Measurements from ENCODE around the gene GPC5.
A peak's percentile ranks its signal among the peaks of the same experiment; 100 is the strongest.

Gene GPC5

DNA sequence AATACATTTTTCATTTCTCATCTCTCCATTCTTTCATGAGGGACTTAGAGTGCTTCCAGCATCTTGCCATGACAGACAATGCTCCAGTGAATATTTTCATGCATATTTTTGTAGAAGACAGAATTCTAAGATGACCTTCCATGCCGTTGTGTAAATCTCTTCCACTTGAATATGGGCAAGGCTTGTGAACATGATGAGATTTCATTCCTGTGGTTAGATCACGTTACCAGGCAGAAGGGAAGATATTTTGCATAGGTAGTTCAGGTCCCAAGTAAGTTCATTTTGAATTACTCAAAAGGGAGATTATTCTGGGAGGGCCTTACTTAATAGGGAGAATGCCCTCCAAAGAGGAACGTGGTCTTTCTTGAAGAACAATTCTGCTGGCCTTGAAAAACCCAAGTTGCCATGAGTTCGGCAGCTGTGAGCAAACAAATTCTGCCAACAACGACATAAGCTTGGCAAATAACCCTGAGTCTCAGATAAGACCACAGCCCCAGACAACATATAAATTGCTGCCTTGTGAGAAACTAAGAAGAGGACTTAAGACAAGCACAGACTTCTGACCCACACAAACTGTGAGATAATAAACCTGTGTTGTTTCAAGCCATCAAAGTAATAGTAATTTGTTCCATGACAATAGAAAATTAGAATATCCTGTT lies 1427.6 kb downstream of the GPC5 start (continued):
- TF ChIP-seq, protein P1, sequence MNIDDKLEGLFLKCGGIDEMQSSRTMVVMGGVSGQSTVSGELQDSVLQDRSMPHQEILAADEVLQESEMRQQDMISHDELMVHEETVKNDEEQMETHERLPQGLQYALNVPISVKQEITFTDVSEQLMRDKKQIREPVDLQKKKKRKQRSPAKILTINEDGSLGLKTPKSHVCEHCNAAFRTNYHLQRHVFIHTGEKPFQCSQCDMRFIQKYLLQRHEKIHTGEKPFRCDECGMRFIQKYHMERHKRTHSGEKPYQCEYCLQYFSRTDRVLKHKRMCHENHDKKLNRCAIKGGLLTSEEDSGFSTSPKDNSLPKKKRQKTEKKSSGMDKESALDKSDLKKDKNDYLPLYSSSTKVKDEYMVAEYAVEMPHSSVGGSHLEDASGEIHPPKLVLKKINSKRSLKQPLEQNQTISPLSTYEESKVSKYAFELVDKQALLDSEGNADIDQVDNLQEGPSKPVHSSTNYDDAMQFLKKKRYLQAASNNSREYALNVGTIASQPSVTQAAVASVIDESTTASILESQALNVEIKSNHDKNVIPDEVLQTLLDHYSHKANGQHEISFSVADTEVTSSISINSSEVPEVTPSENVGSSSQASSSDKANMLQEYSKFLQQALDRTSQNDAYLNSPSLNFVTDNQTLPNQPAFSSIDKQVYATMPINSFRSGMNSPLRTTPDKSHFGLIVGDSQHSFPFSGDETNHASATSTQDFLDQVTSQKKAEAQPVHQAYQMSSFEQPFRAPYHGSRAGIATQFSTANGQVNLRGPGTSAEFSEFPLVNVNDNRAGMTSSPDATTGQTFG (tag by site-specific recombination; IDR thresholded peaks at IDR 0.05; ENCODE audit: borderline replicate concordance), result no peak
- TF ChIP-seq YY2 (tag by site-specific recombination; IDR thresholded peaks at IDR 0.05) (no peak), GLI2 (tag by site-specific recombination; IDR thresholded peaks at IDR 0.05; ENCODE audit: borderline replicate concordance, low read depth) (no peak)
- TF ChIP-seq, protein P2, sequence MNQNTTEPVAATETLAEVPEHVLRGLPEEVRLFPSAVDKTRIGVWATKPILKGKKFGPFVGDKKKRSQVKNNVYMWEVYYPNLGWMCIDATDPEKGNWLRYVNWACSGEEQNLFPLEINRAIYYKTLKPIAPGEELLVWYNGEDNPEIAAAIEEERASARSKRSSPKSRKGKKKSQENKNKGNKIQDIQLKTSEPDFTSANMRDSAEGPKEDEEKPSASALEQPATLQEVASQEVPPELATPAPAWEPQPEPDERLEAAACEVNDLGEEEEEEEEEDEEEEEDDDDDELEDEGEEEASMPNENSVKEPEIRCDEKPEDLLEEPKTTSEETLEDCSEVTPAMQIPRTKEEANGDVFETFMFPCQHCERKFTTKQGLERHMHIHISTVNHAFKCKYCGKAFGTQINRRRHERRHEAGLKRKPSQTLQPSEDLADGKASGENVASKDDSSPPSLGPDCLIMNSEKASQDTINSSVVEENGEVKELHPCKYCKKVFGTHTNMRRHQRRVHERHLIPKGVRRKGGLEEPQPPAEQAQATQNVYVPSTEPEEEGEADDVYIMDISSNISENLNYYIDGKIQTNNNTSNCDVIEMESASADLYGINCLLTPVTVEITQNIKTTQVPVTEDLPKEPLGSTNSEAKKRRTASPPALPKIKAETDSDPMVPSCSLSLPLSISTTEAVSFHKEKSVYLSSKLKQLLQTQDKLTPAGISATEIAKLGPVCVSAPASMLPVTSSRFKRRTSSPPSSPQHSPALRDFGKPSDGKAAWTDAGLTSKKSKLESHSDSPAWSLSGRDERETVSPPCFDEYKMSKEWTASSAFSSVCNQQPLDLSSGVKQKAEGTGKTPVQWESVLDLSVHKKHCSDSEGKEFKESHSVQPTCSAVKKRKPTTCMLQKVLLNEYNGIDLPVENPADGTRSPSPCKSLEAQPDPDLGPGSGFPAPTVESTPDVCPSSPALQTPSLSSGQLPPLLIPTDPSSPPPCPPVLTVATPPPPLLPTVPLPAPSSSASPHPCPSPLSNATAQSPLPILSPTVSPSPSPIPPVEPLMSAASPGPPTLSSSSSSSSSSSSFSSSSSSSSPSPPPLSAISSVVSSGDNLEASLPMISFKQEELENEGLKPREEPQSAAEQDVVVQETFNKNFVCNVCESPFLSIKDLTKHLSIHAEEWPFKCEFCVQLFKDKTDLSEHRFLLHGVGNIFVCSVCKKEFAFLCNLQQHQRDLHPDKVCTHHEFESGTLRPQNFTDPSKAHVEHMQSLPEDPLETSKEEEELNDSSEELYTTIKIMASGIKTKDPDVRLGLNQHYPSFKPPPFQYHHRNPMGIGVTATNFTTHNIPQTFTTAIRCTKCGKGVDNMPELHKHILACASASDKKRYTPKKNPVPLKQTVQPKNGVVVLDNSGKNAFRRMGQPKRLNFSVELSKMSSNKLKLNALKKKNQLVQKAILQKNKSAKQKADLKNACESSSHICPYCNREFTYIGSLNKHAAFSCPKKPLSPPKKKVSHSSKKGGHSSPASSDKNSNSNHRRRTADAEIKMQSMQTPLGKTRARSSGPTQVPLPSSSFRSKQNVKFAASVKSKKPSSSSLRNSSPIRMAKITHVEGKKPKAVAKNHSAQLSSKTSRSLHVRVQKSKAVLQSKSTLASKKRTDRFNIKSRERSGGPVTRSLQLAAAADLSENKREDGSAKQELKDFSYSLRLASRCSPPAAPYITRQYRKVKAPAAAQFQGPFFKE (tag by site-specific recombination; IDR thresholded peaks at IDR 0.05; ENCODE audit: borderline replicate concordance), result no peak
- TF ChIP-seq, protein P3, sequence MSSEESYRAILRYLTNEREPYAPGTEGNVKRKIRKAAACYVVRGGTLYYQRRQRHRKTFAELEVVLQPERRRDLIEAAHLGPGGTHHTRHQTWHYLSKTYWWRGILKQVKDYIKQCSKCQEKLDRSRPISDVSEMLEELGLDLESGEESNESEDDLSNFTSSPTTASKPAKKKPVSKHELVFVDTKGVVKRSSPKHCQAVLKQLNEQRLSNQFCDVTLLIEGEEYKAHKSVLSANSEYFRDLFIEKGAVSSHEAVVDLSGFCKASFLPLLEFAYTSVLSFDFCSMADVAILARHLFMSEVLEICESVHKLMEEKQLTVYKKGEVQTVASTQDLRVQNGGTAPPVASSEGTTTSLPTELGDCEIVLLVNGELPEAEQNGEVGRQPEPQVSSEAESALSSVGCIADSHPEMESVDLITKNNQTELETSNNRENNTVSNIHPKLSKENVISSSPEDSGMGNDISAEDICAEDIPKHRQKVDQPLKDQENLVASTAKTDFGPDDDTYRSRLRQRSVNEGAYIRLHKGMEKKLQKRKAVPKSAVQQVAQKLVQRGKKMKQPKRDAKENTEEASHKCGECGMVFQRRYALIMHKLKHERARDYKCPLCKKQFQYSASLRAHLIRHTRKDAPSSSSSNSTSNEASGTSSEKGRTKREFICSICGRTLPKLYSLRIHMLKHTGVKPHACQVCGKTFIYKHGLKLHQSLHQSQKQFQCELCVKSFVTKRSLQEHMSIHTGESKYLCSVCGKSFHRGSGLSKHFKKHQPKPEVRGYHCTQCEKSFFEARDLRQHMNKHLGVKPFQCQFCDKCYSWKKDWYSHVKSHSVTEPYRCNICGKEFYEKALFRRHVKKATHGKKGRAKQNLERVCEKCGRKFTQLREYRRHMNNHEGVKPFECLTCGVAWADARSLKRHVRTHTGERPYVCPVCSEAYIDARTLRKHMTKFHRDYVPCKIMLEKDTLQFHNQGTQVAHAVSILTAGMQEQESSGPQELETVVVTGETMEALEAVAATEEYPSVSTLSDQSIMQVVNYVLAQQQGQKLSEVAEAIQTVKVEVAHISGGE (tag by site-specific recombination; conservative IDR thresholded peaks at IDR 0.05; ENCODE audit: low read depth), result no peak

DNA sequence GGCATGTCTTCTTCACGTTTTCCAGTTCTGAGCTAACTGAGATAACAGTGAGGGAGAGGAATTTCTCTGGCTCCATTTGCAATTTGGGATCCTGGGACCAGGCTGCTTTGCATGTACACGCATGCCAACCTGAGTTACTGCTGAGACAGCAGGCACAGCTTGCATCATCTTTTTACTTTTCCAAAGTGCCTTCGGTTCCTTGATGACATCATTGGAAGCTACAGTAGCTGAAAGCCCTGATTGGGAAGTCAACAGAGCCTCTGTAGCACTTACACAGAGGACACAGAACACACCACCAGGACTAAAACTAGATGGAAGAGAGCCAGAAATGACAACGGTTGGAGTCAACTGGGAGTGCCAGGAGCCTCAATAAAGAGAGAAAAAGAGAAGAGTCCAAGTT lies 1429.1 kb downstream of the GPC5 start:
- Histone ChIP-seq H3K4me3 (ENCODE audit: low read depth, low read length) (no peak overlapping the region), H3K27ac (ENCODE audit: extremely low read depth, low read depth, low read length) (no peak overlapping the region), H3K36me3 (ENCODE audit: control insufficient read depth in 2 of 2, insufficient read depth in 1 of 2, low read length in 2 of 2) (no peaks in the 10 kb centered on the region), H3K4me1 (ENCODE audit: control insufficient read depth, insufficient read depth, low read length) (no peaks in the 10 kb centered on the region), H3K9me3 (ENCODE audit: control insufficient read depth, insufficient read depth, low read depth, low read length) (no peaks in the 10 kb centered on the region)
- TF ChIP-seq ZNF335 (tag by site-specific recombination; conservative IDR thresholded peaks at IDR 0.05), result 0 out of 2 replicates have a peak, but pooled peaks have one; percentile 23
- TF ChIP-seq ZNF37A (tag by site-specific recombination; IDR thresholded peaks at IDR 0.05), result no peak
- peak; percentile 65 for TF ChIP-seq ZNF660 (tag by site-specific recombination; IDR thresholded peaks at IDR 0.05)
- peak; percentile 89 for TF ChIP-seq OSR2 (tag by site-specific recombination; IDR thresholded peaks at IDR 0.05)
- TF ChIP-seq, protein P4, sequence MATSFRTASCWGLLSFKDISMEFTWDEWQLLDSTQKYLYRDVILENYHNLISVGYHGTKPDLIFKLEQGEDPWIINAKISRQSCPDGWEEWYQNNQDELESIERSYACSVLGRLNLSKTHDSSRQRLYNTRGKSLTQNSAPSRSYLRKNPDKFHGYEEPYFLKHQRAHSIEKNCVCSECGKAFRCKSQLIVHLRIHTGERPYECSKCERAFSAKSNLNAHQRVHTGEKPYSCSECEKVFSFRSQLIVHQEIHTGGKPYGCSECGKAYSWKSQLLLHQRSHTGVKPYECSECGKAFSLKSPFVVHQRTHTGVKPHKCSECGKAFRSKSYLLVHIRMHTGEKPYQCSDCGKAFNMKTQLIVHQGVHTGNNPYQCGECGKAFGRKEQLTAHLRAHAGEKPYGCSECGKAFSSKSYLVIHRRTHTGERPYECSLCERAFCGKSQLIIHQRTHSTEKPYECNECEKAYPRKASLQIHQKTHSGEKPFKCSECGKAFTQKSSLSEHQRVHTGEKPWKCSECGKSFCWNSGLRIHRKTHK (tag by site-specific recombination; IDR thresholded peaks at IDR 0.05), result no peak
- no peak for TF ChIP-seq ZBTB7A (tag by site-specific recombination; IDR thresholded peaks at IDR 0.05; ENCODE audit: low read depth)
- peak; percentile 12; the same call in 1 of the 2 replicates for TF ChIP-seq ZNF558 (tag by site-specific recombination; IDR thresholded peaks at IDR 0.05)
- peak; percentile 44; the same call in 1 of the 2 replicates for TF ChIP-seq ZNF324 (tag by site-specific recombination; IDR thresholded peaks at IDR 0.05)
- TF ChIP-seq TRIM28 (IDR thresholded peaks at IDR 0.05; ENCODE audit: borderline replicate concordance, low read length), result 0 out of 2 replicates have a peak, but pooled peaks have one; percentile 53
- TF ChIP-seq SETDB1 (IDR thresholded peaks at IDR 0.05; ENCODE audit: insufficient read length, low read length), result peak; percentile 32
- peak; percentile 77 for TF ChIP-seq ZBTB21 (tag by site-specific recombination; IDR thresholded peaks at IDR 0.05)
- TF ChIP-seq, protein P5, sequence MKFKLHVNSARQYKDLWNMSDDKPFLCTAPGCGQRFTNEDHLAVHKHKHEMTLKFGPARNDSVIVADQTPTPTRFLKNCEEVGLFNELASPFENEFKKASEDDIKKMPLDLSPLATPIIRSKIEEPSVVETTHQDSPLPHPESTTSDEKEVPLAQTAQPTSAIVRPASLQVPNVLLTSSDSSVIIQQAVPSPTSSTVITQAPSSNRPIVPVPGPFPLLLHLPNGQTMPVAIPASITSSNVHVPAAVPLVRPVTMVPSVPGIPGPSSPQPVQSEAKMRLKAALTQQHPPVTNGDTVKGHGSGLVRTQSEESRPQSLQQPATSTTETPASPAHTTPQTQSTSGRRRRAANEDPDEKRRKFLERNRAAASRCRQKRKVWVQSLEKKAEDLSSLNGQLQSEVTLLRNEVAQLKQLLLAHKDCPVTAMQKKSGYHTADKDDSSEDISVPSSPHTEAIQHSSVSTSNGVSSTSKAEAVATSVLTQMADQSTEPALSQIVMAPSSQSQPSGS (tag by site-specific recombination; IDR thresholded peaks at IDR 0.05; ENCODE audit: low read depth), result peak; percentile 92
- ChIA-PET POLR2A (no interaction called here), CTCF (no interaction called here)

Measured in HEK293 (cell line).